HEK293 (cell line): ENCODE measurements around the gene ADD1.

Source experiments
- GLI2 ChIP-seq: fragments of 450-650 bp; formaldehyde crosslinking; IDR thresholded peaks from 2 replicates; pipeline ENCODE4; 2017; ENCODE audit warnings: missing biosample characterization, missing genetic modification characterization, low read depth, borderline replicate concordance
- SCRT1 ChIP-seq: fragments of 450-650 bp; formaldehyde crosslinking; IDR thresholded peaks from 2 replicates; pipeline ENCODE4 v1.5.1; 2016; ENCODE audit warnings: missing biosample characterization, missing genetic modification characterization, borderline replicate concordance
- ZNF132 ChIP-seq: fragments of 450-650 bp; formaldehyde crosslinking; IDR thresholded peaks from 2 replicates; pipeline ENCODE4 v1.5.1; 2017; ENCODE audit warnings: missing biosample characterization, missing genetic modification characterization, borderline replicate concordance
- ZNF274 ChIP-seq, 2 experiments: fragments of 200-500 bp in 1 of 2; fragments of 450-650 bp in 1 of 2; sonication (Bioruptor generic) in 1 of 2; formaldehyde crosslinking in 1 of 2; IDR thresholded peaks; 2 replicates each; pipeline versions ENCODE4 v1.5.1 to v1.6.1; 2014 to 2016; ENCODE audit warnings: borderline replicate concordance in 1 of 2, inconsistent platforms in 1 of 2, low read length in 1 of 2, missing biosample characterization in 1 of 2, missing genetic modification characterization in 1 of 2
- TF ChIP-seq, protein P1 (sequence below): fragments of 450-650 bp; formaldehyde crosslinking; IDR thresholded peaks from 2 replicates; pipeline ENCODE4 v1.5.1; 2017; ENCODE audit warnings: missing biosample characterization, mild to moderate bottlenecking, missing genetic modification characterization, moderate library complexity
- TF ChIP-seq, protein P2 (sequence below): fragments of 450-650 bp; formaldehyde crosslinking; IDR thresholded peaks from 2 replicates; pipeline ENCODE4 v1.5.1; 2016; ENCODE audit warnings: missing biosample characterization, missing genetic modification characterization

DNA sequence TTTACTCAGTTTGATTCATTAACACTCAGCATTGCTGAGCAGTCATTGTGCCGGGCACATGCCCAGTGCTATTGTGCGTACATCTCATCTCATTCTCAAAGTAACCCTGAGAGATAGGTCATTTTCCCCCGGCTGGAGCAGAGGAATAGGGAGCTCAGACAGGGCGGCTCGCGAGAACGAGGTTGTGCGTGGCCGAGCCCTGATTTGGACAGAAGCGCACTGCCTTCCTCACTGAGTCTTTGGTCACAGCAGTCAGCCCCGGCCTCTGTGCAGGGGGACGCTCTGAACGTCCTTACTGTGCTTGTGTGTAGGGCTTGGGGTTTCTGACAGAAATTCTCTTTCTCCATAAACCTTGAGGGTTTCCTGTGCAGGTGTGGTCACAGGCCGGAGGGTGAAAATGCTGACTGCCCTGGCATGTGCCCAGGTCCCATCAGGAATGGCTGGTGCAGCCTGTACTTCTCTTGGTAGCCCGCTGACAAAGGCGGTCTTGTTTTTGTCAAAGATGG is 80.1 kb downstream of the ADD1 start:
- TF ChIP-seq, protein P1, sequence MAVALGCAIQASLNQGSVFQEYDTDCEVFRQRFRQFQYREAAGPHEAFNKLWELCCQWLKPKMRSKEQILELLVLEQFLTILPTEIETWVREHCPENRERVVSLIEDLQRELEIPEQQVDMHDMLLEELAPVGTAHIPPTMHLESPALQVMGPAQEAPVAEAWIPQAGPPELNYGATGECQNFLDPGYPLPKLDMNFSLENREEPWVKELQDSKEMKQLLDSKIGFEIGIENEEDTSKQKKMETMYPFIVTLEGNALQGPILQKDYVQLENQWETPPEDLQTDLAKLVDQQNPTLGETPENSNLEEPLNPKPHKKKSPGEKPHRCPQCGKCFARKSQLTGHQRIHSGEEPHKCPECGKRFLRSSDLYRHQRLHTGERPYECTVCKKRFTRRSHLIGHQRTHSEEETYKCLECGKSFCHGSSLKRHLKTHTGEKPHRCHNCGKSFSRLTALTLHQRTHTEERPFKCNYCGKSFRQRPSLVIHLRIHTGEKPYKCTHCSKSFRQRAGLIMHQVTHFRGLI (tag by site-specific recombination), result no peak
- TF ChIP-seq GLI2 (tag by site-specific recombination), result no peak
- no peak for TF ChIP-seq ZNF132
- TF ChIP-seq SCRT1 (tag by site-specific recombination), result no peak
- TF ChIP-seq ZNF274 (IDR thresholded peaks at IDR 0.05; ENCODE audit: low read length), result no peak
- no peak for TF ChIP-seq ZNF274 (tag by site-specific recombination; IDR thresholded peaks at IDR 0.05; ENCODE audit: borderline replicate concordance)
- TF ChIP-seq, protein P2, sequence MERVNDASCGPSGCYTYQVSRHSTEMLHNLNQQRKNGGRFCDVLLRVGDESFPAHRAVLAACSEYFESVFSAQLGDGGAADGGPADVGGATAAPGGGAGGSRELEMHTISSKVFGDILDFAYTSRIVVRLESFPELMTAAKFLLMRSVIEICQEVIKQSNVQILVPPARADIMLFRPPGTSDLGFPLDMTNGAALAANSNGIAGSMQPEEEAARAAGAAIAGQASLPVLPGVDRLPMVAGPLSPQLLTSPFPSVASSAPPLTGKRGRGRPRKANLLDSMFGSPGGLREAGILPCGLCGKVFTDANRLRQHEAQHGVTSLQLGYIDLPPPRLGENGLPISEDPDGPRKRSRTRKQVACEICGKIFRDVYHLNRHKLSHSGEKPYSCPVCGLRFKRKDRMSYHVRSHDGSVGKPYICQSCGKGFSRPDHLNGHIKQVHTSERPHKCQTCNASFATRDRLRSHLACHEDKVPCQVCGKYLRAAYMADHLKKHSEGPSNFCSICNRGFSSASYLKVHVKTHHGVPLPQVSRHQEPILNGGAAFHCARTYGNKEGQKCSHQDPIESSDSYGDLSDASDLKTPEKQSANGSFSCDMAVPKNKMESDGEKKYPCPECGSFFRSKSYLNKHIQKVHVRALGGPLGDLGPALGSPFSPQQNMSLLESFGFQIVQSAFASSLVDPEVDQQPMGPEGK (tag by site-specific recombination), result no peak
